C4-2B (cell line): ENCODE measurements around the gene CCDC3.

Experiments
- CTCF ChIP-seq: fragments of 450-650 bp; conservative IDR thresholded peaks from 2 replicates; pipeline ENCODE4 v1.5.1; 2017; ENCODE audit warnings: mild to moderate bottlenecking
- ZFX ChIP-seq: fragments of 450-650 bp; IDR thresholded peaks from 2 replicates; pipeline ENCODE4 v1.6.1; 2017

GRCh38 chr10:13036841-13037240 is 35.3 kb upstream of the CCDC3 start:
- TF ChIP-seq CTCF (no peak), ZFX (no peak)
